Hematopoietic multipotent progenitor cell (in vitro differentiated cells): ENCODE measurements around the gene OR1I1. TPM values are rescaled to one million over a fixed set of nuclear protein-coding genes. Genes with fewer than 3 reads are reported as not detected.
"Not testable (repeated sequence)": the region's sequence is repeated elsewhere in the genome, so short reads cannot be mapped to it uniquely, and the experiment has no call there.

Source experiments
- DNase-seq, 3 donors: peaks; one replicate each; pipeline ENCODE4 v3.0.0-alpha.2; 2011 to 2015; ENCODE audit warnings: low read depth in 2 of 3, low spot score in 2 of 3
- total RNA-seq: library from RNA; depleted of rRNA; stranded (reverse); fragments of >200 nt; gene quantifications from one replicate; pipeline ENCODE4 v1.2.3, GENCODE V29; 2012

The OR1I1 gene
- total RNA-seq, 1 donor = under 0.01 TPM

DNA sequence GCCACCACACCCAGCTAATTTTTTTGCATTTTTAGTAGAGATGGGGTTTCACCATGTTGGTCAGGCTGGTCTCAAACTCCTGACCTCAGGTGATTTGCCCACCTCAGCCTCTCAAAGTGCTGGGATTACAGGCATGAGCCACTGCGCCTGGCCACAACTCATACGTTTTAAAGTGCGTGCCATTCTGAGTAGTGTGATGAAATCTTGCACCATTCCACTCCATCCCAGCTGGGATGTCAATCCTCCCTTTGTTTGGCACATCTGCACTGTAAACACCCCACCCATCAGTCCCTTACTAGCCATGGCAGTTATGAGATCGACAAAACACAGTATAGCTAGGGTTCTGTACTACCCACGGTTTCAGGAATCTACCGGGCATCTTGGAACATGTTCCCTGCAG, 16.0 kb downstream of the OR1I1 start:
- not testable (repeated sequence) for DNase-seq

DNA sequence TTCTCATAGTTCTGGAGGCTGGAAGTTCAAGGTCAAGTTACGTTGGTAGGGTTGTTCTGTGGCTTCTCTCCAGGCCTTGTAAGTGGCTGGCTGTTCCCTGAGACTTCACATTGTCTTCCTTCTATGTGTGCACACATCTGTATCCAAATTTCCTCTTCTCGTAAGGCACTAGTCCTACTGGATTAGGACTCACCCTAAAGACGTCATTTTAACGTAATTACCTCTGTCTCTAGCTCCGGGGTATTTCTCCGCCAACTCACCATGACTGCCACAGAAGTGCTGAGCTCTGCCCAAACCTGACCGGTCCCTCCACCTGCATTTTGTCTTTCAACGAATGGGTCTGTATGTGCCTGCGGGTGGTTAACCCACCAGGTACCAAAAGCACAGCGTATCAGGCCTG, 16.4 kb downstream of the OR1I1 start:
- DNase-seq = no peak

- no peak for DNase-seq
Measured at GRCh38 chr19:15099017-15099582, 17.1 kb downstream of the OR1I1 start.

- peak in 2 of 3 donors; percentile 51 to 64 for DNase-seq
Measured at GRCh38 chr19:15101479-15102082, 19.6 kb downstream of the OR1I1 start.

- no peak for DNase-seq
Measured at GRCh38 chr19:15104003-15104402, 22.0 kb downstream of the OR1I1 start.

GRCh38 chr19:15104411-15104810, 22.4 kb downstream of the OR1I1 start:
- DNase-seq = no peak

- DNase-seq = no peak
Measured at GRCh38 chr19:15105044-15105443, 23.0 kb downstream of the OR1I1 start.

DNA sequence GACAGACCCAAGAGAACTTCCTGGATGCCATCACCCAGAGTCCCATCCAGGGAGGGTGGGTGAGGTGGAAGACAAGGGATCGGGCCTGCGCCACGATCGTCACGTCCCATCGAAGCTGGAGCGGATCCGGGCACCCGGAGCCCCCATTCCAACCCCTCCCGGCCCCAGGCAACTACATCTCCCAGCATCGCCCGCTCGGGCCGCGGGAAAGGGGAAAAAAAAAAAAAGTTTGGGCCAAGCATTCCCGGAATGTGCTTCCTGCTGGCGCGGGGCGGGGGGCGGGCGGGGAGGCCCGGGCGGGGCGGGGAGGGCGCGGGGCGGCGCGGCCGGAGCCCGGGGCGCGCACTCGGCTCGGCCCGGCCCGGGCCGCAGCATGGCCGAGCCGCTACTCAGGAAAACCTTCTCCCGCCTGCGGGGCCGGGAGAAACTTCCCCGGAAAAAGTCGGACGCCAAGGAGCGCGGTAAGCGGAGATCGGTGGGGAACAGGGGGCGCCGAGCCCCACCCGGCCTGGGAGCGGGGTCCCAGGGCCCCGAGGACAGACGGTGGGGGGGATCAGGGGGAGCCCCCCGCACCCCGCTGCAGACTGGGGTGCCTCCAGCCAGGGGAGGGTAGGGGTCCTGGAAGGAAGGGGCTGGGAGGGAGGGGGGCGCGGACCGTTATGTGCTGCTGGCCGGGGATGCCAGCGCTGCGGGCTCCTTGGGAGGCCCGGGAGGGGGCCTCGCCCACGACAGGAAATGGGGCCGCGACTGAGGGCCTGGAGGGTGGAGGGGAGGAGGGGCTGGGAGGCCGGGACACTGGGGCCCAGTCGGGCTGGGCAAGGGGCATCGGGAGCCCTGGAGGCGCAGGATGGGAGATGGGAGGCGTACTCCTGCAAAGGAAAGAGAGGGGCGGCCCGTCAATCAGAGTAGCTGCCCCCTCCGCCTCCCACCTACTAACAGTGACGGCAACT, 25.3 kb downstream of the OR1I1 start, which contains the start of gene SYDE1:
SYDE1 (plus strand) TSS at position 341 of the 950 bp plus-strand sequence; CDS start at position 374, 33 bp downstream.
- DNase-seq = no peak

GRCh38 chr19:15108145-15108844, 26.3 kb downstream of the OR1I1 start:
- DNase-seq = no peak

DNA sequence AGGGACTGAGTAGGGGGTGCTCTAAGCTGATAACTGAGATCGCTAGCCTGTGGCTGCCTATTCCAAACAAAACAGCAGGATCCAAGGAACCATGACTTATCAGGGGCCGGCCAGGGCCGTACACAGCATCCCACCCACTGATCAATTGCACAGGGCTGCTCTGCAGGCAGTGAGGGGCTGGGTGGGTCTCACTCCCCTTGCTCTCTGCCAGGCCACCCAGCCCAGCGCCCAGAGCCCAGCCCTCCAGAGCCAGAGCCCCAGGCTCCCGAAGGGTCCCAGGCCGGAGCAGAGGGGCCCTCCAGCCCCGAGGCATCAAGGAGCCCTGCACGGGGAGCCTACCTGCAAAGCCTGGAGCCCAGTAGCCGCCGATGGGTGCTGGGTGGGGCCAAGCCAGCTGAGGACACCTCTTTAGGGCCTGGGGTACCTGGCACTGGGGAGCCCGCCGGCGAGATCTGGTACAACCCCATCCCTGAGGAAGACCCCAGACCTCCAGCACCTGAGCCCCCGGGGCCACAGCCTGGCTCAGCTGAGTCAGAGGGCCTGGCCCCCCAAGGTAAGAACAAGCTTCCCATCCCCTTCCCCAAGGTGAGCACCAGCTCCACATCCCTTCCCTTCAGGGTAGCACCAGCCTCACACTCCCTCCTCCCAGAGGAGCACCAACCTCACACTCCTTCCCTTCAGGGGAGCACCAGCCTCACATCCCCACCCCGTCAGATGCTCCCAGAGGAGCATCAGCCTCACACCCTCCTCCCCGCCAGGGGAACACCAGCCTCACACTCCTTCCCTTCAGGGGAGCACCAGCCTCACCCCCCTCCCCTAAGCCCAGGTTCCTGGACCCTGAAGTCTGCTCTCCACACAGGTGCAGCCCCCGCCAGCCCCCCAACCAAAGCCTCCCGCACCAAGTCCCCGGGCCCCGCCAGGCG, 27.1 kb downstream of the OR1I1 start:
- DNase-seq = no peak

DNA sequence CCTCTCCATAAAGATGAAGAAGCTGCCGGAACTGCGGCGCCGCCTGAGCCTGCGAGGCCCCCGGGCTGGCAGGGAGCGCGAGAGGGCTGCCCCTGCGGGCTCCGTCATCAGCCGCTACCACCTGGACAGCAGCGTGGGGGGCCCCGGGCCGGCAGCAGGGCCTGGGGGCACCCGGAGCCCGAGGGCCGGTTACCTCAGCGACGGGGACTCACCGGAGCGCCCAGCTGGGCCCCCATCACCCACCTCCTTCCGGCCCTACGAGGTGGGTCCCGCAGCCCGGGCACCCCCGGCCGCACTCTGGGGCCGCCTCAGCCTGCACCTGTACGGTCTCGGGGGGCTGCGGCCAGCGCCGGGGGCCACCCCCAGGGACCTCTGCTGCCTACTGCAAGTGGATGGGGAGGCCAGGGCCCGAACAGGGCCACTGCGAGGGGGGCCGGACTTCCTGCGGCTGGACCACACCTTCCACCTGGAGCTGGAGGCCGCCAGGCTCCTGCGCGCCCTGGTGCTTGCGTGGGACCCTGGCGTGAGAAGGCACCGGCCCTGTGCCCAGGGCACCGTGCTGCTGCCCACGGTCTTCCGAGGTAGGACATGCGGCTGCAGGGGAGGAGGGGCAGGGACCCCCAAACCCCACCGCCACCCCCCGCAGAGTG, 27.9 kb downstream of the OR1I1 start:
- DNase-seq = no peak

DNA sequence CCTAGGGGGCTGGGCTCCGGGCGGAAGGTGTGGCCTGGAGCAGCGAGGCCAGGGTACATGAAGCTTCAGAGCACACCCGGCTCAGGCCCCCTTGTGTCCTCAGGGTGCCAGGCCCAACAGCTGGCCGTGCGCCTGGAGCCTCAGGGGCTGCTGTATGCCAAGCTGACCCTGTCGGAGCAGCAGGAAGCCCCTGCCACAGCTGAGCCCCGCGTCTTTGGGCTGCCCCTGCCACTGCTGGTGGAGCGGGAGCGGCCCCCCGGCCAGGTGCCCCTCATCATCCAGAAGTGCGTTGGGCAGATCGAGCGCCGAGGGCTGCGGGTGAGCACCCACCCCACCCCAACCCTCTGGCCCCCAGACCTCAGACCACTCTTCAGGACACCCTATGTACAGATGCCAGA, 28.4 kb downstream of the OR1I1 start:
- DNase-seq = no peak

DNA sequence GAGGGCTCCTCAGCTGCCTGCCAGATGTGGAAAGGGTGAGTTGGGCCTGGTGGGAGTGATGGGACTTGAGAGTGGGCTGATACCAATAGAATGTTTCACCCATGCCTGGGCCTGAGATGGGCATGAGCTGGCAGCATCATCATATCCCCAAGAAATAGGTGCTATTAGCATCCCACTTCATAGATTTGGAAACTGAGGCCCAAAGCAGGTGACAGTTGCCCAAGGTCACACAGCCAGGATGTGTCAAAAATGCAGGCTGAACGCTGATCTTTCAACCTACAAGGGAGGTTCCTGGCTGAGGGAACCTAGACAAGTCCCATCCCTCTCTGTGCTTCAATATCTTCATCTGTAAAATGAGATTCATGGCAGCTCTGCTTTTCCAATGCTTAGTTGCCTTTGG, 29.7 kb downstream of the OR1I1 start:
- DNase-seq = no peak

- DNase-seq = no peak
Measured at GRCh38 chr19:15112385-15112784, 30.4 kb downstream of the OR1I1 start.

DNA sequence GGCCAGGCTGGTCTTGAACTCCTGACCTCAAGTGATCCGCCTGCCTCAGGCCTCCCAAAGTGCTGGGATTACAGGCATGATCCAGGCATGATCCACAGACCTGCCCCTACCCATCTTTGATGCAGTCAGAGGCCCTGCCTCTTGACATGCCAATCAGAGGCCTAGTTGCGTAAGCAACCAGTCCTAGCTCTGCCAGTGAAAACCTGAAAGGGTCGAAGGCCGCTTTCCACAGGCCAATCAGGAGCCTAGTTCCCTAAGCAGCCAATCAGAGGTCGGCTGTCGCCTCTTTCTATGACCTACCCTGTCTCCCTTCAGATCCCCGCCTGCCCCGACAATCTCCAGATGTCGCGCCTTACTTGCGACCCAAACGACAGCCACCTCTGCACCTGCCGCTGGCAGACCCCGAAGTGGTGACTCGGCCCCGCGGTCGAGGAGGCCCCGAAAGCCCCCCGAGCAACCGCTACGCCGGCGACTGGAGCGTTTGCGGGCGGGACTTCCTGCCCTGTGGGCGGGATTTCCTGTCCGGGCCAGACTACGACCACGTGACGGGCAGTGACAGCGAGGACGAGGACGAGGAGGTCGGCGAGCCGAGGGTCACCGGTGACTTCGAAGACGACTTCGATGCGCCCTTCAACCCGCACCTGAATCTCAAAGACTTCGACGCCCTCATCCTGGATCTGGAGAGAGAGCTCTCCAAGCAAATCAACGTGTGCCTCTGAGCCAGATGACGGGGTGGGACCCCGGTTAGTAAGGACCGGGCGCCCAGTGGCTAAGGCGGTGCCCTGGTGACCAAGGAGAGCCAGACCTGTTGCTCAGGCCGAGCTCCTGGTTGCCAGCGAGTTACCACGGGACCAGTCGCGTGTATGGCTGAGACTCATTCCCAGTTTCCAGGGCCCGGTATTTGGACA, 31.5 kb downstream of the OR1I1 start:
- DNase-seq = no peak

DNA sequence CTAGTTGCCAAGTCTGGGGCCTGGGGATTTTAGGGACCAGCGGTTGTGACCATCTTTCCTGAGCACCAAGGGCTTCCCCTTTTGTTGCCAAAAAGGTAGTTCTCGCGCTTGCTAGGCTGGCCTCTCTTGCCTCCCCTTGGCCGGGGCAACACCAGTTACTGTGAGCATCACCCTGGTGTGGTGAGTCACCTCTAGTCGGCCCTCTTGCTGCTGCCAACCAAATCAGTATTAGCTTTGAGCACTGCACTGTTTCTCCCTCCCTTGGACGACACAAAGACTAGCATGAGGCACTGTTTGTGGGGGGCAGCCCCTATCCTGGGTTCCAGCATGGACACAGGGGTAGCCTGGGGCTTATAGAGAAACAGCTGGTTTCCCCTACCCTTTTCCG, 32.1 kb downstream of the OR1I1 start:
- no peak for DNase-seq

DNA sequence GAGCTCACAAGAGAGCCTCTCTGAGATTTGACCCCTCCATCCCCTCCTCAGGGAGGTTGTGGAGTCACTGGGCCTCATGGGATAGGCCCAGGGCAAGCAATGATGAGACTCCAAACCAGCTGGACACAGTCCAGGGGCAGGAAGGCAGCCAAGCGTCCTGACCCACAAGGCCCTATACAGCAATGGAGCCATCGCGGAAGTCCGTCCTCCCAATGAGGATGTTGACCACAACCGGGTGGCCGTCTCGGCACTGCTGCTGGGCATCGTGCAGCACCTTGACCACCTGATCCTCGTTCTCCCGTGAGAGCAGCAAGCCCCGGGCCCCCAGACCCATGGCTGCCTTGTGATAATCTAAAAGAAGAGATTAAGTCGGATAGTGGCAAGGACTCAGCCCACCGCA, 33.1 kb downstream of the OR1I1 start:
- no peak for DNase-seq
